ENCODE results near the gene CELF3.

CELF3 gene

DNA sequence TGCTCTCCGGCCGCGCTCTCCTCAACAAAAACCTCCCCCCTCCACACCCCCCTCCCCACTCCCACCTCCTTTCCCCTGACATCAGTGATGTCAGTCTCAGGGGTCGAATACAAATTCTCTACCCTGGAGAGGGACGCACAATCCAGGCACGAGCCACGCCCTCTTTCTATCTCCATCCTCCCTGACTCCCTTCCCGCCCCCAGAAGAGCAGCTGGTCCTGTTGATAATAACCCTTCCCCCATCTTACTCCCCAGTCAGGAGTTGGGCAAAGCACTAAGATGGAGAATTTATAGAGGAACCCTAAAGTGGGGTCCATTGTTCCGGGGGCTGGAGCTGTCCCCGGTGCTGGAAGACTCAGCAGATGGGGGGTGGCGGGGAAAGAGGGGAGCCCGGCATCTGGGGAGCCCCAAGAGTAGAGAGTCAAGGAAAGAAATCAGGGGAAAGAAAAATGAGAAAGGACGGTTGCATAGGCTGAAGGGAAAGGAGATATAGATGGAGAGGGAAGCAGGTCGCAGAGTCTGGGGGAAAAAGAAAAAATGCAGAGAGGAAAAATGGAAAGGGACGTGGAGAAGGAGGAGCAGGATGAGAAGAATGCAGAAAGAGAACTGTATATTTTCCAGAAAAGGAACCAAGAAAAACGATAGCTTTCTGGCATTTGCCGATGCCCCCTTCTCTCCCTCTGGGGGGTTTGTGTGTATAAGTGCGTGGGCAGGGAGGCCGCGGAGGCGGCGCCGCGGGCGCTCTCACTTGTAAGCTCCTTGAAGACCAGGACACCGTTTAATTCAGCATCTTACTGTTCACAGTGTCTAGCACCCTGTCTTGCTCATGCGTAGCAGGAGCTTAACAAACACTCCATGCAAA is at the start of gene CELF3:
Gene CELF3, minus strand, starts transcription at position 33 of the 861 bp plus-strand sequence. CDS start 783 bp downstream, outside the sequence.
- H3K27me3 ChIP-seq (ENCODE audit: control insufficient read depth, insufficient read depth, low read length): peaks cover 60% of the 10 kb centered on the region
- no peaks in the 10 kb centered on the region for H3K36me3 ChIP-seq (ENCODE audit: control insufficient read depth, insufficient read depth, low read length)
- H3K4me1 ChIP-seq (ENCODE audit: control insufficient read depth, insufficient read depth, low read length): peaks cover 7% of the 10 kb centered on the region; the same call in 1 of the 2 replicates
- no peaks in the 10 kb centered on the region for H3K9me3 ChIP-seq (ENCODE audit: control insufficient read depth, insufficient read depth, low read depth, low read length)
- peak within 1 kb of the TSS; percentile 42 for H3K9ac ChIP-seq (ENCODE audit: low read length)
- H3K27ac ChIP-seq (ENCODE audit: low read depth, low read length): peak within 1 kb of the TSS; percentile 86
- peak within 1 kb of the TSS; percentile 53 for H3K4me3 ChIP-seq (ENCODE audit: low read depth, low read length)

DNA sequence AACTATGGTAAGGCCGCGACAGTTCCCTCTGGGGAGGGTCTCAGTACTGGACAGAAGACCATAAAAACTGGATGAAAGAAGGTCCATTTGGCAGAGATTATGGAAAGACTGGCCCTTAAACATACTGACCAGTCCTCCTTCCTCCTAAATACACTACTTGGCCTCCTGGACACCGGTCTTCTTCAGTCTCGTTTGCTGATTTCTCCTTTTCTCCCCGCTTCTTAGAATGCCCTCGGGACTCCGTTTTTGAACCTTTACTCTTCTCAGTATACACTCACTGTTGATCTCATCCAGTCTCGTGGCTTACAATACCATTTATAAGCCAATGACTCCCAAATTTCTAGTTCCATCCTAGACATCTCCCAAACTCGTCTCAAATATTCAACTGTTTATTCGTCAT is 47.4 kb upstream of the CELF3 start:
- H3K9me3 ChIP-seq (ENCODE audit: control insufficient read depth, insufficient read depth, low read depth, low read length): no peaks in the 10 kb centered on the region

DNA sequence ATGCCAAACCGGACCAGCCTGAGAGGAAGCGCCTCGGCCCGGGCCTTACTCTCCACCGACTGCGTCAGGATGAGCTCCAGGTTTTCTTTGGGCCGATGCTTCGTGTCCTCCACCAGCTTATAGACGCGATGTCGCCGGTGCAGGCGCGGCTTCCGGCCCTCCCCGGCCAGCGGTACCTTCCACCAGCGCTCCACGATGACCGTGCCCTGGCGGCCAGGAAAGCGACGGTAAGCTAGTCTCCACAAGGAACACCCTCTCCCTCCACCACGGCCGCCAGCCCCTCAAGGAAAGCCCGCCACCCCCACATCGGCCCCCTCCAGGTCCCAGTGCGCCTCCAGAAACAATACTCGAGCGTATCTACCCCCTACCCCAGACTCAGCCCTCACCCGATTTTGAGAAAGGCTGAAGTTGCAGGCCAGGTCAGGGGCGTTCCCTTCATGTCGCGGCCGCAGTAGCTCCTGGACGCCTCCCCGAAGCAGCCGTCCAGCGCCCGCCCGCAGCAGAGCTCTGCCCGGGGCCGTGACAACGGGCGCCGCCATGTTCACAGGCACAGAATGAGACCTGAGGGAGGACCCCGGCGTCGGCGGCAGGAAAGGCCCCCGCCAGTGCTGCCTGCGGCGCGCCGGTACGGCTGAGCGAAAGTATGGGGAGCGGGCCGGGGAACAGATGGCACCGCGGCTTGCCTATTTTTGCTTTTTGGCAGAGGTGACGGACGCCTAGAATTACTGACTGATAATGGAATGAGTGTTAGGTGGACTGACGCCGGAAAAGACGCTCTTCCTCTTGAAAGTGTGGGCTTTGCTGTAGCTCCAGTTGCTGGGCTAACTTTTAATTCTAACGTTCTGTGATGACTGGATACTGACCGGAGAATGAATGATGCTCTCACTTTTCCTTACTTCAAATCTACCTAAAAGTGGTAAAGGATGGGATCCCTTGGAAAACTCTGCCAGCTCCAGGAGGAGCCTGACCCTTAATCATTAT is 46.6 kb upstream of the CELF3 start, which contains the start of gene MRPL9:
Gene MRPL9, minus strand, starts transcription at position 556 of the 981 bp plus-strand sequence. Its CDS starts 17 bp downstream, at position 539.
- Histone ChIP-seq H3K9ac (ENCODE audit: low read length) (peak within 1 kb of the TSS; percentile 89), H3K4me1 (ENCODE audit: control insufficient read depth, insufficient read depth, low read length) (peaks cover 6% of the 10 kb centered on the region; the same call in 1 of the 2 replicates), H3K27ac (ENCODE audit: low read depth, low read length) (peak within 1 kb of the TSS; percentile 73; the same call in 1 of the 2 replicates), H3K27me3 (ENCODE audit: control insufficient read depth, insufficient read depth, low read length) (no peaks in the 10 kb centered on the region), H3K9me3 (ENCODE audit: control insufficient read depth, insufficient read depth, low read depth, low read length) (no peaks in the 10 kb centered on the region), H3K36me3 (ENCODE audit: control insufficient read depth, insufficient read depth, low read length) (peaks cover 34% of the 10 kb centered on the region), H3K4me3 (ENCODE audit: low read depth, low read length) (peak within 1 kb of the TSS; percentile 91)

More for the DNA sequence above, 47.4 kb upstream of the CELF3 start:
- peak overlapping the region; percentile 91 for H3K4me3 ChIP-seq (ENCODE audit: low read depth, low read length)
- H3K27ac ChIP-seq (ENCODE audit: low read depth, low read length): peak overlapping the region; percentile 28; the same call in 1 of the 2 replicates
- H3K4me1 ChIP-seq (ENCODE audit: control insufficient read depth, insufficient read depth, low read length): peaks cover 6% of the 10 kb centered on the region; the same call in 1 of the 2 replicates
- no peaks in the 10 kb centered on the region for H3K27me3 ChIP-seq (ENCODE audit: control insufficient read depth, insufficient read depth, low read length)
- H3K36me3 ChIP-seq (ENCODE audit: control insufficient read depth, insufficient read depth, low read length): peaks cover 28% of the 10 kb centered on the region
- peak overlapping the region; percentile 89 for H3K9ac ChIP-seq (ENCODE audit: low read length)

DNA sequence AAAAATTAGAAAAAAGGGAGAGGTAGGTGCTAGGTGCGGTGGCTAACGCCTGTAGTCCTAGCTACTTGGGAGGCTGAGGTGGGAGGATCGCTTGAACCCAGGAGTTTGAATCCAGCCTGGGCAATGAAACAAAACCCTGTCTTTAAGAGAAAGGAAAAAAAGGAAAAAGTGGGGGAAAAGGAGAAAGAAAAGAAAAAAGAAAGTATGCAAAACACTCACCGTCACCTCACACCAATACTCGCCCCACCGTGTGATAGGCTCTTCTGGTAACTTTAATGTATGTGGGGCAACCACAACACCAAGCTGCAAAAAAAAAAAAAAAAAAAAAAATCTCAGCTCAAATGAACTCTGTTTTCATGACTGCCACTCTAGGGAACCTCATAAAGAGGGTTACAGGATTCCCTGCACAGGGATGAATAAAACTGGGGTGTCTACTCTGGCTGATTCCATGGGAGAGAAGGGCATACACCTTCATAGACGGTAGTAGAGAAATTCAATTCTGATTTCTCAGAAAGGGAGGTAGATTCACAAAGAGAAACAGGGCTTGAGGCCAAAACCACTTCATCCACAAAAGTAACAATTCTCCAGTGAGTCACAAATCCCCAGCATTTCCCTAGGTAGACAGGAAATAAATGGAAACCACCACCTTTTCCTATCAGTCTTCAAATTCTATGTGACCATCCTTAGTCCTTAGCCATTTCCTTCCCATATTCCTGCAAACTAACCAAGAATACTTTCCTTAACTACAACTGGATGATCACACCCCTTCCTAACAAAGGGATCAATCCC is 44.2 kb upstream of the CELF3 start:
- H3K27ac ChIP-seq (ENCODE audit: low read depth, low read length): no peak overlapping the region
- H3K36me3 ChIP-seq (ENCODE audit: control insufficient read depth, insufficient read depth, low read length): peaks cover 48% of the 10 kb centered on the region
- H3K9me3 ChIP-seq (ENCODE audit: control insufficient read depth, insufficient read depth, low read depth, low read length): no peaks in the 10 kb centered on the region
- no peaks in the 10 kb centered on the region for H3K27me3 ChIP-seq (ENCODE audit: control insufficient read depth, insufficient read depth, low read length)
- peaks cover 6% of the 10 kb centered on the region; the same call in 1 of the 2 replicates for H3K4me1 ChIP-seq (ENCODE audit: control insufficient read depth, insufficient read depth, low read length)
- H3K4me3 ChIP-seq (ENCODE audit: low read depth, low read length): no peak overlapping the region
- H3K9ac ChIP-seq (ENCODE audit: low read length): no peak overlapping the region

DNA sequence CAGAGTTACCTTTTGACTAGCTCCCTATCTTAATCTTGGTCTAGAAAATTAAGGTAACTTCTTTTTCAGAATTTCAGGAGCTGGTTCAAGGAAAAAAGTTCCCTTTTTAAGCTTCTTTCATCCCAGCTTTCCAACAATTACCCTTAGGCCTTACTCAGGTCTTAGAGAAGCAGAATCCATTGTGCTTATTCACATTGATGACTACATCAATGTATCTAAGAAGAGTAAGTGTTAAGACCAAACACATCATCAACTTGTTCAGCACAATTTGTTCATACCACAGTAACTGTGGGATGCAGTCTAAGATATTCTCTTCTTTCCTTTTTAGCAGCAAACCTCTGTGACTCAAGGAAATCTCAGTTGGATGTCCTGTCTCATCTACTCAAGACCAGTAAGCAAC is 42.6 kb upstream of the CELF3 start:
- Histone ChIP-seq H3K9me3 (ENCODE audit: control insufficient read depth, insufficient read depth, low read depth, low read length) (no peaks in the 10 kb centered on the region), H3K4me3 (ENCODE audit: low read depth, low read length) (no peak overlapping the region), H3K9ac (ENCODE audit: low read length) (no peak overlapping the region), H3K36me3 (ENCODE audit: control insufficient read depth, insufficient read depth, low read length) (peaks cover 51% of the 10 kb centered on the region), H3K27me3 (ENCODE audit: control insufficient read depth, insufficient read depth, low read length) (no peaks in the 10 kb centered on the region), H3K27ac (ENCODE audit: low read depth, low read length) (no peak overlapping the region), H3K4me1 (ENCODE audit: control insufficient read depth, insufficient read depth, low read length) (peaks cover 6% of the 10 kb centered on the region; the same call in 1 of the 2 replicates)

DNA sequence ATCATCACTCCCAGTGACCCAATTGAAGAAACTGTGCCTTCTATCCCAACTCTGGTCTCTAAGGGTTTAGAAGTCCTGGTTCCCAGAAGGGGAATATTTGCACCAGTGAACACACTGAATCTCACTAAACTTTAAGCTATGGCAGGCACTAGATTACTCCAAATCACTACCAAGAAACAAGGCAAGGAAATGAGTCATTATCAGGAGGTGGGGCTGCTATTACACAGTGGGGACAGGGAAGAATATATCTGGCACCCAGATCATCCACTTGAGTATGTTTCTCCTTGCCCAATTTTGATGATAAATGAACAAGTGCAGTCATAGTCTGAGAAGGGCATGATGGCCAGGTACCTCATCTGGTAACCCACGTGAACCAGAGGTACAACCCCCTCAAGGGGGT is 39.7 kb upstream of the CELF3 start:
- no peak overlapping the region for H3K9ac ChIP-seq (ENCODE audit: low read length)
- H3K27ac ChIP-seq (ENCODE audit: low read depth, low read length): no peak overlapping the region
- H3K9me3 ChIP-seq (ENCODE audit: control insufficient read depth, insufficient read depth, low read depth, low read length): no peaks in the 10 kb centered on the region
- no peak overlapping the region for H3K4me3 ChIP-seq (ENCODE audit: low read depth, low read length)
- no peaks in the 10 kb centered on the region for H3K27me3 ChIP-seq (ENCODE audit: control insufficient read depth, insufficient read depth, low read length)
- H3K36me3 ChIP-seq (ENCODE audit: control insufficient read depth, insufficient read depth, low read length): peaks cover 42% of the 10 kb centered on the region
- no peaks in the 10 kb centered on the region for H3K4me1 ChIP-seq (ENCODE audit: control insufficient read depth, insufficient read depth, low read length)

DNA sequence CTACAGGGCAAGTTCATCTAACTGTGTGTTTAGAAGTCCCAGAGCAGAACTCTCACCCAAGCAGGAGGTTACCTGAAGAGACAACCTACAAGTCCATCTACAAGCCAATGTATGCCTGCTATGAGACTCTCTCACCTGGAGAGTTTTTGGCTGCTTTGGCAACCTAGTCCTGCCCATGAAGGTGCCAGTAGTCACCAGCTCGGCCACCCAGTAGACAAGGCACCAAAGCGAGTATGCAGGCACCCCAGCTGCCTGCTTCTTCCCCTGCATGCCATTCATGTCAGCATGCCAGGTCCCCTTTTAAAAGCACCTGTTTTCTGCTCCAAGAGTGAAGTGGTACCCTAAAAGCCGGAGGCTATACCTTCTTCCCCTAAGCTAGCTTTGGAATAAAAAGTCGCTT is 24.9 kb upstream of the CELF3 start:
- H3K9ac ChIP-seq (ENCODE audit: low read length): no peak overlapping the region

DNA sequence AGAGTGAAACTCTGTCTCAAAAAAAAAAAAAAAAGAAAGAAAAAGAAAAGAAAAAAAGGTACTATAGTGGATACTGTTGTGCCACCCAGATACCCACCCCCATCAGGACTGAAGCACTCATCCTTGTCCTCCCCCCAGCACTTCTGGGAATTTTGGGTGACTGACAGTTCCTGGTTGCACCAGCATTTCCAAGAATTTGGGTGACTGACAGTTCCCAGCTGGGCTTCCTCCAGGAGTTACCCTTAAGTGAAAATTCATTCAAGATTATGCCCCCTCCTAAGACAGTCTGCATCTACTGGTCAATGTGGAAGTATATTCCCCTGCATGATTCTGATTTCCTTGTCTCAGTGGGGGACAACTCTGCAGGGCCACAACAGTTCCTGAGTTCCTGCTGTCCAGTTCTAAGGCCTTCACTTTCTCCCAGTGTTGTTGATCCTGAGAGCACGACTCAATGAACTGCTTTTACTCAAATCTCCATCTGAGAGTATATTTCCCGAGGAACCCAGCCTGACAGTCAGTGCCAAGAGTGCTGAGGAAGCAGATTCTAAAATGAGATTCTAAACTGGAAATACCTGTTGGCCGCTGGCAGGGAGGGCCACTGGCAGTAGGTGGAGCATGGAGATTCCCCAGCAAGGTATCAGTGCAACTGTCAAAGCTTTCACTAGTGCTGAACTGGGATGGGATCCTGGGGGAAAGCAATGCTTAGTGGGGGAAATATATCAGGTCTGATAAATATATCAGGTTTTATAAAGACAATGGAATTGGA is 23.2 kb upstream of the CELF3 start:
- Histone ChIP-seq H3K9ac (ENCODE audit: low read length) (no peak overlapping the region), H3K4me3 (ENCODE audit: low read depth, low read length) (no peak overlapping the region), H3K4me1 (ENCODE audit: control insufficient read depth, insufficient read depth, low read length) (no peaks in the 10 kb centered on the region), H3K27ac (ENCODE audit: low read depth, low read length) (no peak overlapping the region), H3K36me3 (ENCODE audit: control insufficient read depth, insufficient read depth, low read length) (no peaks in the 10 kb centered on the region), H3K27me3 (ENCODE audit: control insufficient read depth, insufficient read depth, low read length) (no peaks in the 10 kb centered on the region; the same call in 1 of the 2 replicates), H3K9me3 (ENCODE audit: control insufficient read depth, insufficient read depth, low read depth, low read length) (peaks cover 16% of the 10 kb centered on the region)

More for the DNA sequence above, 24.9 kb upstream of the CELF3 start:
- Histone ChIP-seq H3K4me3 (ENCODE audit: low read depth, low read length) (no peak overlapping the region), H3K36me3 (ENCODE audit: control insufficient read depth, insufficient read depth, low read length) (no peaks in the 10 kb centered on the region), H3K27me3 (ENCODE audit: control insufficient read depth, insufficient read depth, low read length) (no peaks in the 10 kb centered on the region; the same call in 1 of the 2 replicates), H3K9me3 (ENCODE audit: control insufficient read depth, insufficient read depth, low read depth, low read length) (peaks cover 16% of the 10 kb centered on the region), H3K27ac (ENCODE audit: low read depth, low read length) (no peak overlapping the region), H3K4me1 (ENCODE audit: control insufficient read depth, insufficient read depth, low read length) (no peaks in the 10 kb centered on the region)

DNA sequence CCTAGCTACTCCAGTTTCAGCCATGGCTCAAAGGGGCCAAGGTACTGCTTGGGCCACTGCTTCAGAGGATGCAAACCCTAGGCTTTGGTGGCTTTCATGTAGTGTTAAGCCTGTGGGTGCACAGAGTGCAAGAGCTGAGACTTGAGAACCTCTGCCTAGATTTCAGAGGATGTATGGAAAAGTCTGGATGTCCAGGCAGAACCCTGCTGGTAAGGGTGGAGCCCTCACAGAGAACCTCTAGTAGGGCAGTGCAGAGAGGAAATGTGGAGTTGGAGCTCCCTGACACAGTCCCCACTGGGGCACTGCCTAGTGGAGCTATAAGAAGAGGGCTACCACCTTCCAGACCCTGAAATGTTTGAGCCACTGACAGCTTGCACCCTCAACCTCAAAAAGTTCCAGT is 20.9 kb upstream of the CELF3 start:
- no peaks in the 10 kb centered on the region for H3K36me3 ChIP-seq (ENCODE audit: control insufficient read depth, insufficient read depth, low read length)
- no peaks in the 10 kb centered on the region; the same call in 1 of the 2 replicates for H3K27me3 ChIP-seq (ENCODE audit: control insufficient read depth, insufficient read depth, low read length)
- no peak overlapping the region for H3K9ac ChIP-seq (ENCODE audit: low read length)
- H3K4me1 ChIP-seq (ENCODE audit: control insufficient read depth, insufficient read depth, low read length): no peaks in the 10 kb centered on the region
- no peak overlapping the region for H3K27ac ChIP-seq (ENCODE audit: low read depth, low read length)
- H3K9me3 ChIP-seq (ENCODE audit: control insufficient read depth, insufficient read depth, low read depth, low read length): peaks cover 16% of the 10 kb centered on the region
- no peak overlapping the region for H3K4me3 ChIP-seq (ENCODE audit: low read depth, low read length)

Data from HUES6 (cell line).